Hepatocyte (in vitro differentiated cells): ENCODE data around the gene TMEM129.

ENCODE experiments used
- EZH2 ChIP-seq: fragments of 200-600 bp; sonication (generic); IDR thresholded peaks from 2 replicates; pipeline ENCODE4 v1.6.1; 2016; ENCODE audit warnings: antibody characterized with exemption, mild to moderate bottlenecking, borderline replicate concordance
- EZH2phosphoT487 ChIP-seq: fragments of 200-600 bp; sonication (generic); IDR thresholded peaks from one replicate; pipeline ENCODE4 v1.6.1; 2018; ENCODE audit warnings: antibody characterized with exemption, mild to moderate bottlenecking, low read depth, moderate library complexity; ENCODE audit not compliant: unreplicated experiment, severe bottlenecking
- TF ChIP-seq, protein P1 (sequence below): fragments of 200-600 bp; sonication (generic); IDR thresholded peaks from 2 replicates; pipeline ENCODE4 v1.5.1; 2016; ENCODE audit warnings: antibody characterized with exemption, mild to moderate bottlenecking; ENCODE audit not compliant: poor library complexity

DNA sequence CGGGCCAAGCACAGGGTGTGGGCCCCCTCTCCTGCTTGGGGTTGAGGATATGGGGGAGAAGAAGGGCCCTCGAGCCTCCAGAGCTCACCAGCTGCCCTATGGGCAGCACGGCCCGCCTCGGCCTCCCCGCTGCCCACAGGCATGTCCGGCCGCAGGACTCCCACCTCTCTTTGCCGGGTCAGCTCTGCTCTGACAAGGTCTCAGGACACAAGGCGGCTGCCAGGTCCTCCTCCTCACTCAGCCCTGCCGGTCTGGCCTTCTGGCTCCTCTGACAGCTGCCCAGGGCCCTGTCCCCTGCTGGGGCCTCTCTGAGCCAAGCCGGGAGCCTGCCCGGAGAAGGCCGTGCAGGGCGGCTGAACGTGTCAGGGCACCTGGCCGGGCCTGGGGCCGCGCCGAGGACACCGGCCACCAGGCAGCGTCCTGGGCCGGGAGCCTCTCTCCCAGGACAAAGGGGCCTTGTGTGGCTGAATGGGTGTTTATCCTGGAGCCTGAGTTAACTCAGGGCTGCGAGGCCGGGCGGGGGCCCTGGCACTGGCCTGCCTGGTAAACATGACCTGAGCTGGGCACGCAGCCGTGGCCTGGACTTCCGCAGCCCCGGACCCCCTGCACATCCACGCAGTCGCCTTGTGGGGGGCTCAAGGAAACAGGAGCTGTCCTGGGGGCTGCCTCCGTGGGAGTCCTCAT, 25.9 kb upstream of the TMEM129 start:
- TF ChIP-seq, protein P1, sequence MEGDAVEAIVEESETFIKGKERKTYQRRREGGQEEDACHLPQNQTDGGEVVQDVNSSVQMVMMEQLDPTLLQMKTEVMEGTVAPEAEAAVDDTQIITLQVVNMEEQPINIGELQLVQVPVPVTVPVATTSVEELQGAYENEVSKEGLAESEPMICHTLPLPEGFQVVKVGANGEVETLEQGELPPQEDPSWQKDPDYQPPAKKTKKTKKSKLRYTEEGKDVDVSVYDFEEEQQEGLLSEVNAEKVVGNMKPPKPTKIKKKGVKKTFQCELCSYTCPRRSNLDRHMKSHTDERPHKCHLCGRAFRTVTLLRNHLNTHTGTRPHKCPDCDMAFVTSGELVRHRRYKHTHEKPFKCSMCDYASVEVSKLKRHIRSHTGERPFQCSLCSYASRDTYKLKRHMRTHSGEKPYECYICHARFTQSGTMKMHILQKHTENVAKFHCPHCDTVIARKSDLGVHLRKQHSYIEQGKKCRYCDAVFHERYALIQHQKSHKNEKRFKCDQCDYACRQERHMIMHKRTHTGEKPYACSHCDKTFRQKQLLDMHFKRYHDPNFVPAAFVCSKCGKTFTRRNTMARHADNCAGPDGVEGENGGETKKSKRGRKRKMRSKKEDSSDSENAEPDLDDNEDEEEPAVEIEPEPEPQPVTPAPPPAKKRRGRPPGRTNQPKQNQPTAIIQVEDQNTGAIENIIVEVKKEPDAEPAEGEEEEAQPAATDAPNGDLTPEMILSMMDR = no peak
- no peak for TF ChIP-seq EZH2phosphoT487
- TF ChIP-seq EZH2 = no peak
